ENCODE measurements around the gene OTOG.

OTOG gene

DNA sequence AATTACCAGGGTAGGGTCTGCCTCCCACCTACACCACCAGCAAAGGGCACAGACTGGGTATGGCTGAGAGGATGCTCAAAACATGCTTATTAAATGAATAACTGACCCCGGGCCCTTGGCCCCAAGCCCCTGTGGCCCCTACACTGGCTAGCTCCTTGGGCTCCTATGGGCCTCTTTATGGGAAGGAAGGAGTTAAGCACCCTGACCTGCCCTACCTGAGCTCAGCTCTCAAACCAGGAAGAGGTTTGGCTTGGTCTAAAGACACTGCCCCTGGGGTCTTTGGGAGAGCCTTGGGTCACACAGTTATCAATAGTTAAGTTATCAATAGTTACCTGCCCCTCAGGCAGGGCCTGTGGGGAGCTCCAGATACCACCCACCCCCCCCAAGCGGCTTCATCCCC lies 4.0 kb upstream of the OTOG start:
- no peak overlapping the region for H3K27ac Mint-ChIP-seq
- no peaks in the 10 kb centered on the region for H3K36me3 Mint-ChIP-seq
- peaks cover 12% of the 10 kb centered on the region for H3K27me3 Mint-ChIP-seq
- H3K4me1 Mint-ChIP-seq (ENCODE audit: low read depth): peaks cover 3% of the 10 kb centered on the region
- no peak overlapping the region for H3K4me3 Mint-ChIP-seq
- no peaks in the 10 kb centered on the region for H3K9me3 Mint-ChIP-seq (ENCODE audit: low read depth)

DNA sequence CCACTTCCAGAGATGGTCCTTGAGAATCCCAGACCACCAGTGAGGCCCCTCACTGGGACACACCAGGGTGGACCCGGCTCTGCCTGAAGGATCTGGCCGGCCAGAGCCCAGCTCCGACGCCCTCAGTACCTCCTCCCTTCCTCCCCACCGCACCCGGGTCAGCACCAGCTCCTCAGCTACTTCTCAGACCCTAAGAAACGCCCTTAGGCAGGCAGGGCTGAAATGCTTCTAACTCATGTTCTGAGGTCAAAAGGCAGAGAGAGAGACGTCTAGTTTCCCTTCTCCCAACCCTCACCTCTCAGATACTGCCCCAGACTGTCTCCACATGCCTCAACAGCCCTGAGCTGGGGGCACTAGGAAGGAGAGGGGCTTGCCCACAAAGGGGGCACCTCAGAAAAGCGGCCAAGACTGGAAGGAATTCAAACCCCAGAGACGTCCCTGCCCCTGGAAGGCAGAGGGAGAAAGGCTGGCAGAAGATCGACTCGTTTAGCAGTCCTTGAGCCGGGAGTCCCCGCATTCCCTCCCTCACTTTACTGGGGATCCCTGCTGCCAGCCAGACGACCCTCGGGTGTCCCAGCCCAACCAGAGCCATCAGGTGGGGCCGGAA lies 3.4 kb upstream of the OTOG start:
- no peaks in the 10 kb centered on the region for H3K36me3 Mint-ChIP-seq
- peak overlapping the region; percentile 30 for H3K4me3 Mint-ChIP-seq
- no peaks in the 10 kb centered on the region for H3K9me3 Mint-ChIP-seq (ENCODE audit: low read depth)
- H3K27me3 Mint-ChIP-seq: peaks cover 12% of the 10 kb centered on the region
- H3K27ac Mint-ChIP-seq: no peak overlapping the region
- H3K4me1 Mint-ChIP-seq (ENCODE audit: low read depth): peaks cover 3% of the 10 kb centered on the region

DNA sequence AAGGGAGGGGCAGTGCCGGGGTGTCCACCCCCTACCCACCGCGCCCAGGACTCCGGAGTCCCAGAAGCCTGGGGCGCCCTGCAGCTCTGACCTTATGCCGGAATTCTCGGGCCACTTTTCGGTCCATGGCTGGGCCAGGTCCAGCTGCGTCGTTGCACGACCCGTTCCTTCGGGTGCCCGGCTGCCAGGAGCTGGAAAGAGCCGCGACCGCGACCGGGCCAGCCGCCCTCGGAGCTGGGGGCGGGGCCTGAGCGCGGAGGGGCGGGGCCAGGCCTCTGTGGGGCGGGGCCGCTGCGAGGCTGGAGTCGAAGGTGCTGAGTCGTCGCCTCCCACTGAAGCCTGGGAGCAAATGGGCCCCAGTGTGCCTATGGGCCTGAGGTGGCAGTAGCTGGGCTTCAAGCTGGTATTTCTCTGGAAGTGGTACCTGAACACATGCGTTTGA lies 2.9 kb upstream of the OTOG start, which contains the start of gene USH1C:
USH1C (minus strand) TSS at position 236 of the 442 bp plus-strand sequence; CDS start at position 127, 109 bp downstream.
- no peaks in the 10 kb centered on the region for H3K9me3 Mint-ChIP-seq (ENCODE audit: low read depth)
- peaks cover 12% of the 10 kb centered on the region for H3K27me3 Mint-ChIP-seq
- no peak within 1 kb of the TSS for H3K27ac Mint-ChIP-seq
- peak within 1 kb of the TSS; percentile 30 for H3K4me3 Mint-ChIP-seq
- peaks cover 3% of the 10 kb centered on the region for H3K4me1 Mint-ChIP-seq (ENCODE audit: low read depth)
- no peaks in the 10 kb centered on the region for H3K36me3 Mint-ChIP-seq

DNA sequence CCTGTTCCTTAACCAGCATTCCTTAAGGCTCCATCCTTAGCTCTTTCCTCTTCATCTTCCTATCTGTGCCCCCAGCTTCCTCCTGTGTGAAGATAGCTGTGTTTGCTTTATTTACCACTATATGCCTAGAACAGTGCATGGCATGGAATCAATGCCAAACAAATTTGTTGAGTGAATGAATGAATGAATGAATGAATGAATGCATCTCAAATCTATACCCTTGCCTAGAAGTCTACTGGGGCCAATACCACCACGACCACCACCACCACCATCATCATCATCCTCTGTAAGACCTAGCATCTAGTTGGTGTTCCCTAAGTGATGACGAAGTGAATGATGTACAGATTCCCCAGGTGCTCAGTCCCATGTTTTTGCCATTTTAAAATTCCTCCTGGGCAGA lies 819 bp upstream of the OTOG start:
- no peak overlapping the region for H3K4me3 Mint-ChIP-seq
- H3K36me3 Mint-ChIP-seq: no peaks in the 10 kb centered on the region
- H3K9me3 Mint-ChIP-seq (ENCODE audit: low read depth): no peaks in the 10 kb centered on the region
- H3K27ac Mint-ChIP-seq: no peak overlapping the region
- peaks cover 14% of the 10 kb centered on the region for H3K27me3 Mint-ChIP-seq
- H3K4me1 Mint-ChIP-seq (ENCODE audit: low read depth): peaks cover 3% of the 10 kb centered on the region

DNA sequence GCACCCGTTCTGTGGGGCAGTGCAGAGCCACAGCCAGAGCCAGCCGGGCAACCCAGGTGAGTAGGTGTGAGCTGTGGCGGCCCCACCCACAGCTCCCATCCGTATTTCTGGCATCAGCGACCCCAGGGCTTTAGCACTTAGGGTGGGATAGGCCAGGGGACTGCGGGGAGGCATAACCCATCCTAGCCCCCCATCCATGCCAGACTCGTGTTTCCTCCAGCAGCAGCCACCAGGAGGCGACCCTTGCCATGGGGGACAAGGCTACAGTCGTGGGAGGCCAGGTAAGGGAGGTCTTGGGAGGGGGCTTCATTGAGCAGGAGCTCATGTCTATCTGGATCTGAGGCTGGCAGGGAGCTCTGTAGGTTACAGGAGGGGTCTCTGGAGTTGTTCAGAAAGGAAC lies 873 bp downstream of the OTOG start:
- Mint-ChIP-seq H3K4me1 (ENCODE audit: low read depth) (peaks cover 3% of the 10 kb centered on the region), H3K9me3 (ENCODE audit: low read depth) (no peaks in the 10 kb centered on the region), H3K4me3 (no peak overlapping the region), H3K36me3 (no peaks in the 10 kb centered on the region), H3K27me3 (peaks cover 17% of the 10 kb centered on the region), H3K27ac (no peak overlapping the region)

DNA sequence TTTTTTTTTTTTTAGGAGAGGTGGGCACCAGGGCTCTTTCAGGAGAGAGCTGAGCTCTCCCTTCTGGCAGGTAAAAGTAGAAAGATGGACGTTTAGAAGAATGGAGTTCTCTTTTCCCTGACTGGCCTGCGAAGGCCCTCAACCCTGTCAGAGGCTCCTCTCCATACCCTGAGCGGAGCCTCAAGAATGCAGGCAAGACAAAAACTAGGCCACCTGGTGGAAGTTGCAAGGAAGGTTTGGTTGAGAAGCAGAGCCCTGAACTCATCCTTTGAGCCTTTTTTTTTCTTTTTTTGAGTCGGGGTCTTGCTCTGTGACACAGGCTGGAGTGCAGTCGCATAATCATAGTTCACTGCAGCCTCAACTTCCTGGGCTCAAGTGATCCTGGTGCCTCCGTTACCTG lies 1.4 kb downstream of the OTOG start:
- Mint-ChIP-seq H3K36me3 (no peaks in the 10 kb centered on the region), H3K9me3 (ENCODE audit: low read depth) (no peaks in the 10 kb centered on the region), H3K4me3 (no peak overlapping the region), H3K27ac (no peak overlapping the region), H3K27me3 (peaks cover 17% of the 10 kb centered on the region), H3K4me1 (ENCODE audit: low read depth) (peaks cover 3% of the 10 kb centered on the region)

DNA sequence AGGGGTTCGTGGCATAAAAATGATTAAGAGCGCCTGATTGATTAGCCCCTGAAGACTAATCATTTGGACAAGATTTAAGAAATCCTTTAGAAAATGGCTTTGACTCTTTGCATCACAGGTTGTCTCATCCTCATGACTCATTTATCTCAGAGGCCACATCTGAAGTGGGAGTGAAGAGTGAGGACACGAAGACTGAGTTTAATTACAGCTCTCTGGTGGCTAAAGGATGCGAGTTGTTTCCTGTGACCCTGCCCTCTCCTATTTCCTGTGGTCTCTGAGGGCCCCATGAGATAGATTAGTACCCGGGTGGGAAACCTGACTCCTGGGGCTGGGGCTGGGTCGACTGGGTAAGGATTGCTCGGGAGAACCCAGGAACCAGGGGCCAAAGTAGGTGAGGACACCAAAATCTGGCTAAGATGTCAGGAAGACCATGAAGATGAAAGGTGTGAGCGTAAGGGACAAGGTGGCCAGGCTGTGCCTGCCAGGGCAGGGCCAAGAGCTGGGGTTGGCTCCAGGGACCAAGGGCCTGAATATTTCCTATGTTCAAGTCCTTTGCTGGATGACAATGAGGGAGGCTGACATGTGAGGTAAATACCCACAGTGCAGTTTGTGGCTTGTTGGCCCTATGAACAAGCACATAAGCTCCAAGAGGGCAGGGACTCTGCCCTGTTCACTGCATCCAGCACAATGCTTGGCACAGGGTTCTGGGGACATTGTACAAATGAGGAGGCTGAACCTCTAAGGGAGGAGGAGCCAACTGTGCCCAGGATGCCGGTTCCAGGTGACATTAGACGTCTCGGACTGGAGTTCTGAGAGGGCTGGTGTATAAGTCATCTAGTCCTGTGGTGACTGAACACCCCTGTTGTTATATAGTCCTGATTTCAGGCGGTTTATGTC lies 3.6 kb downstream of the OTOG start:
- Mint-ChIP-seq H3K27ac (peak overlapping the region; percentile 0), H3K4me1 (ENCODE audit: low read depth) (no peaks in the 10 kb centered on the region), H3K9me3 (ENCODE audit: low read depth) (no peaks in the 10 kb centered on the region), H3K36me3 (no peaks in the 10 kb centered on the region), H3K27me3 (peaks cover 11% of the 10 kb centered on the region), H3K4me3 (no peak overlapping the region)

DNA sequence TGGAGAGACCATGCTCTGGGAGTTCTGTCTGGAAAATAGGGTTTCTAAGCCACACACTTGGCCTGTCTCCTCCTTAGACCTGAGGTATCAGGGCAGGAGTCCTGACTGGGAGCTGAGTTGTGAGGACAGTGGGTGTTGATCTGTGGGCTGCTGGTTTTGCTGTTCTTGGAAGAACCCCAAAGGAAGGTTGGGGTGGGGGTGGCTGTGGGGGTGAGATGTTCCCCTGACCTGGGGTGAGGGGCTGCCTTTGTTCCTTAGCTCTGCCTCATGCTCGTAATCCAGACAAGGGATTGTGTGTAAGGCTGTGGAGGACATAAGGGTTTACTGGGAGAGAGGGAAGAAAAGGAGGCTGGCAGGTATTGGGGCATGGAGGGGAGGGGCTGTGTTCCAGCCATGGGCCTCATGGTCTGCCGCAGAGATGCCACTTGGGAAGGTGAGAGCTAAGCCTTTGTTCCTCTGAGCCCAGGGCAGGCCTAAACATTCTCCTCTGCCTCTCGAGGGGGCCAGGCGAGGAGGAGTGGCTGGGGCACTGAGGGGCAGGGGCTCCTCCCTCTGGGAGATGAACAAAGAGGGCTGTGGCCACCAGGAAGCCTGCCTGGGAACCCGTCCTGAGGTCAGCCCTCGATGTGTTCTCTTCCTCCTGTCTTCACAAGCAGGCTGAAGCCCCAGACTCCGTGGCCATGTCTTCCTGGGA lies 4.4 kb downstream of the OTOG start:
- Mint-ChIP-seq H3K9me3 (ENCODE audit: low read depth) (no peaks in the 10 kb centered on the region), H3K27ac (no peak overlapping the region), H3K4me1 (ENCODE audit: low read depth) (no peaks in the 10 kb centered on the region), H3K4me3 (no peak overlapping the region), H3K36me3 (no peaks in the 10 kb centered on the region), H3K27me3 (peaks cover 6% of the 10 kb centered on the region)

DNA sequence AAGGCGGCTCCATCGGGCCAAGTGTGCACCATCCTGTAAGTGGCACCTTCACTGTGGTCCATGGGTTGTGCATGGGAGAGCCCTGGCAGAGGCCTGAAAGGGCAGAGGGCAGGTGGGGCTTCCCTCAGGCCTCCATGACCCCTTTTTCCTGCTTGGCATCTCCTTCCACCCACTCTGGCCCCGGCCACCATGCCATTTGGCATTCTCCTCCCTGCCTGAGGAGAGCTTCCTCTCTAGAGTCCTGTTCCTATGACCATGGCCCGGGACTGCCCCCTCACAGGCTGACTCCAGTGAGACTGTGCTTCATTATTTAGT lies 4.9 kb downstream of the OTOG start:
- no peaks in the 10 kb centered on the region for H3K36me3 Mint-ChIP-seq
- no peak overlapping the region for H3K4me3 Mint-ChIP-seq
- H3K27me3 Mint-ChIP-seq: peaks cover 6% of the 10 kb centered on the region
- no peak overlapping the region for H3K27ac Mint-ChIP-seq
- no peaks in the 10 kb centered on the region for H3K9me3 Mint-ChIP-seq (ENCODE audit: low read depth)
- H3K4me1 Mint-ChIP-seq (ENCODE audit: low read depth): no peaks in the 10 kb centered on the region

DNA sequence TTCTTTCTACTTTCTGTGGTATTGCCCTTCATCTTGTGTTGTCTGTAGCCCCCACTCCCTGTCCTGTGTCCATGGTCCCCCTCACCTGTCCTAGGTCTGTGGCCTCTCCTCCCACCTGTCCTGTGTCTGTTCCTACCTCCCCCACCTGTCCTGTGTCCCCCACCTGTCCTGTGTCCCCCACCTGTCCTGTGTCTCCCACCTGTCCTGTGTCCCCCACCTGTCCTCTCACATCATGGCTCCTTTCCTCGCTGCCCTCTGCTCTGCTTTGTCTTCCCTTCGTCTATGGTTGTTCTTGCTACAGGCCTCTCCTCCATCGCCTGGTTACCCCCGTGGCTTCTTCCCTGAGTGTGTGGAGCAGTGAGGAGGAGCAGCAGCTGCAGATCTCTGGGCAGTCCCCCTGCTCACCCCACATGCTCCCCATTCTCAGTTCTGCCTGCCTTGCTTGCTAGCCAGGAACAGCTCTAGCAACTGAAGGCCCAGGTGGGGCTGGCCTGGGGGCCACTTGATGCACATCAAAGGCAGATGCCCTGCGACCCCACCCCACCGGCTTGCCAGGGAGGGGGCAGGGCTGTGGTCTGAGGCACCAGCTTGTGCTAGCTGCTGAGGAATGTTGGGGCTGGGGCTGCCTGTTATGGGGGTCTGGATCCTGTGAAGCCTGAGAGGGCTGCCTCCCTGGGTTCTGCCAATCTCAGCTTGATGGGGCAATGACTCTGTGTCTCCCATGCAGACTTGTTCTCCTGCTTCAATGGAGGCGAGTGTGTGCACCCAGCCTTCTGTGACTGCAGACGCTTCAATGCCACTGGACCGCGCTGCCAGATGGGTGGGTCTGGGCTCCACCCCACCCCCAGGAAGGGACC lies 5.6 kb downstream of the OTOG start:
- no peaks in the 10 kb centered on the region for H3K9me3 Mint-ChIP-seq (ENCODE audit: low read depth)
- no peak overlapping the region for H3K27ac Mint-ChIP-seq
- no peaks in the 10 kb centered on the region for H3K4me1 Mint-ChIP-seq (ENCODE audit: low read depth)
- H3K36me3 Mint-ChIP-seq: no peaks in the 10 kb centered on the region
- H3K27me3 Mint-ChIP-seq: peaks cover 7% of the 10 kb centered on the region
- no peak overlapping the region for H3K4me3 Mint-ChIP-seq

DNA sequence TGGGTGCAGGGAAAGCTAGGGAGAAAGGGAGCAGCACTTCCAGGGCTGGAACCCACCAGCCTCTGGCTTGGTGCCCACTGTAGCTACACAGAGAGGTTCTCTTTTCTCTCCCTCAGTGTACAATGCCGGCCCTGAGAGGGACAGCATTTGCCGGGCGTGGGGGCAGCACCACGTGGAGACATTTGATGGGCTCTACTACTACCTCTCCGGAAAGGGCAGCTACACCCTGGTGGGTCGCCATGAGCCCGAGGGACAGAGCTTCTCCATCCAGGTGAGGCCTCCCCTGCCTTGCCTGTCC lies 6.1 kb downstream of the OTOG start:
- no peak overlapping the region for H3K27ac Mint-ChIP-seq
- H3K36me3 Mint-ChIP-seq: no peaks in the 10 kb centered on the region
- no peaks in the 10 kb centered on the region for H3K4me1 Mint-ChIP-seq (ENCODE audit: low read depth)
- peaks cover 7% of the 10 kb centered on the region for H3K27me3 Mint-ChIP-seq
- H3K9me3 Mint-ChIP-seq (ENCODE audit: low read depth): no peaks in the 10 kb centered on the region
- H3K4me3 Mint-ChIP-seq: no peak overlapping the region

DNA sequence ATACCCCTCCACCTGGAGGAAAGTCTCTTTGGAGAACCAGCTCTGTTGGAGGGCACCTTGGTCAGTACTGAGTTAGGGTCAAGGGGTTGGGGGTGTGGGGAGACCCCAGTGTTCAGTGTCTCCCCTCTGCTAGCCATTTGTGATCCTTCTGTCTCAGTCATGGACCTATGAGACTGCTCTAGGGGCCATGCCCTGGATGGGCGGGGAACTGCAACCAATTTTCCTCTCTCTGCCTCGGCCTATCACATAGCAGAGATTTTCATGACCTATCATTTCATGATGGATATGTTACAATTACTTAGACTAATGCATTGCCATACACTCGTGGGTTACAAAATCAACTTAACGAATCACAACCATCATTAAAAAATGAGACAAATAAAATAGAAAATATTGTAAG lies 7.4 kb downstream of the OTOG start:
- no peaks in the 10 kb centered on the region for H3K9me3 Mint-ChIP-seq (ENCODE audit: low read depth)
- H3K4me3 Mint-ChIP-seq: no peak overlapping the region
- no peaks in the 10 kb centered on the region for H3K36me3 Mint-ChIP-seq
- no peaks in the 10 kb centered on the region for H3K4me1 Mint-ChIP-seq (ENCODE audit: low read depth)
- no peak overlapping the region for H3K27ac Mint-ChIP-seq
- peaks cover 5% of the 10 kb centered on the region for H3K27me3 Mint-ChIP-seq

DNA sequence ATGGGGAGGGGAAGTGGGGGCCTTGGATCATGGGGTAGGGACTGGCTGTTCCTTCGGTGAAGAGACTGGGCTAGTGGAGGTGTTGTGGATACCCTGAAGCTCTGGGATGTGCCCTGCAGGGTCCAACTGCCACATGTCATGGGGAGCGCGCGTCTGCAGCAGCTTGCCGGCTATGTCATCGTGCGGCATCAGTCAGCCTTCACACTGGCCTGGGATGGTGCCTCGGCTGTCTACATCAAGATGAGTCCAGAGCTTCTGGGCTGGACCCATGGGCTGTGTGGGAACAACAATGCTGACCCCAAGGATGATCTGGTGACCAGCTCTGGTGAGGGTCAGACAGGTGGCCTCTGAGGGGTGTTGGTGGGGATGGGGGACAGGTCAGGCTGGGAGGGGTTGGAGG lies 9.9 kb downstream of the OTOG start:
- Mint-ChIP-seq H3K4me1 (ENCODE audit: low read depth) (no peaks in the 10 kb centered on the region), H3K27me3 (peaks cover 3% of the 10 kb centered on the region), H3K27ac (no peak overlapping the region), H3K4me3 (no peak overlapping the region), H3K9me3 (ENCODE audit: low read depth) (no peaks in the 10 kb centered on the region), H3K36me3 (no peaks in the 10 kb centered on the region)

DNA sequence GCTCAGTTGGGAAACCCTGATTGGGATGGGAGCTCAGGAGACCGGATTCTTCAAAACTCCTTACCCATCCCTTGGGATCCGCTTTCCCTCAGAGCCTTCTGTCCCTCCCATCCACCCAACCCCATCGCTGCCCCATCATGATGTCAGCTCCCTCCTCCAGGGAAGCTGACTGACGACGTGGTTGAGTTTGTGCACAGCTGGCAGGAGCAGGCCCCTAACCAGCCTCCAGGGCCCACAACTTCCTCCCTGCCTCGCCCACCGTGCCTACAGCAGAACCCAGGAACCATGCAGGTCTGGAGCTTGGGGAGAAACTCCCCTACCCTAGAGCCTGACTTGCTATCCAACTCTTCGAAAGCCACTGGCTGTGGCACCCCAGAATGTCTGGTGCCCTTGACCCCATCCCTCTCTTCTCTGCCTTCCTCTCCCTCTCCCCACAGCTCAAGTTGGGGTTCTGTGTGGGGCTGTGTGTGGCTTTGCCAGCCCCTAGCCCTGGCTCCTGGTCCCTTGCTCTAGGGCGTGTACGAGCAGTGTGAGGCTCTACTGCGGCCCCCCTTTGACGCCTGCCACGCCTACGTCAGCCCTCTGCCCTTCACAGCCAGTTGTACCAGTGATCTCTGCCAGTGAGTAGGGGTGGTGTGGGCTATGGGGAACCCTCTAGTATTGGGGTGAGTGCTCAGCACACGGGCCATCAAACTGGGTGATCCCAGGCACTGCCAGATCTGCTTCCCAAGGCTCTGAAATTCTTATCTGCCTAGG lies 11.1 kb downstream of the OTOG start:
- Mint-ChIP-seq H3K4me3 (no peak overlapping the region), H3K9me3 (ENCODE audit: low read depth) (no peaks in the 10 kb centered on the region), H3K27me3 (peaks cover 3% of the 10 kb centered on the region), H3K27ac (no peak overlapping the region), H3K36me3 (no peaks in the 10 kb centered on the region), H3K4me1 (ENCODE audit: low read depth) (no peaks in the 10 kb centered on the region)

Measured in activated naive CD8-positive, alpha-beta T cell (primary cell).